22Rv1 (cell line): Measurements from ENCODE around the gene ABHD17C.

Source experiments
- ZFX ChIP-seq: fragments of 450-650 bp; IDR thresholded peaks from 2 replicates; pipeline ENCODE4 v1.6.1; 2017; ENCODE audit warnings: antibody characterized with exemption, borderline replicate concordance
- TF ChIP-seq, protein P1 (sequence below): fragments of 450-650 bp; IDR thresholded peaks from 2 replicates; pipeline ENCODE4 v1.5.1; 2017; ENCODE audit warnings: mild to moderate bottlenecking

DNA sequence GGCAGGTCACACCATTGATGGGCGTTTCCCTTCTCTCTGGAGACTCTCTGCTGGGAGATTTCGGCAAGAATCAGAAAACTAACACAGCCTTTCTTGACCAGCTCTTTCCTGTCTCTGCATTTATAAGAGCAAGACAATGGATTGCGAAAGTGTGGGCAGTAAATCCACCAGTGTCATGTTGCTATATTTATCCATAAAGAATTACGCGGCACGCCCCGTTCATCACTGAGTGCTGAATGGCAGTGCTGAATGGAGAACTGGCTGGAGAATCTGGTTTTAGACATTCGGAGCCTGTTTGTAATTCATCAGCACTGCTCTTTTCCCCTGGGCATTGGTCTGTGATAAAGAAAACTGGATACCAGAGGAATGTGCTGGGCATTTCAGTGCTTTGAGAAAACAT, 82.0 kb downstream of the ABHD17C start:
- TF ChIP-seq, protein P1, sequence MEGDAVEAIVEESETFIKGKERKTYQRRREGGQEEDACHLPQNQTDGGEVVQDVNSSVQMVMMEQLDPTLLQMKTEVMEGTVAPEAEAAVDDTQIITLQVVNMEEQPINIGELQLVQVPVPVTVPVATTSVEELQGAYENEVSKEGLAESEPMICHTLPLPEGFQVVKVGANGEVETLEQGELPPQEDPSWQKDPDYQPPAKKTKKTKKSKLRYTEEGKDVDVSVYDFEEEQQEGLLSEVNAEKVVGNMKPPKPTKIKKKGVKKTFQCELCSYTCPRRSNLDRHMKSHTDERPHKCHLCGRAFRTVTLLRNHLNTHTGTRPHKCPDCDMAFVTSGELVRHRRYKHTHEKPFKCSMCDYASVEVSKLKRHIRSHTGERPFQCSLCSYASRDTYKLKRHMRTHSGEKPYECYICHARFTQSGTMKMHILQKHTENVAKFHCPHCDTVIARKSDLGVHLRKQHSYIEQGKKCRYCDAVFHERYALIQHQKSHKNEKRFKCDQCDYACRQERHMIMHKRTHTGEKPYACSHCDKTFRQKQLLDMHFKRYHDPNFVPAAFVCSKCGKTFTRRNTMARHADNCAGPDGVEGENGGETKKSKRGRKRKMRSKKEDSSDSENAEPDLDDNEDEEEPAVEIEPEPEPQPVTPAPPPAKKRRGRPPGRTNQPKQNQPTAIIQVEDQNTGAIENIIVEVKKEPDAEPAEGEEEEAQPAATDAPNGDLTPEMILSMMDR = no peak
- TF ChIP-seq ZFX = no peak
